Endodermal cell (in vitro differentiated cells): ENCODE results near the gene SGPL1. TPM values are rescaled to one million over a fixed set of nuclear protein-coding genes. Genes with fewer than 3 reads are reported as not detected.

Experiments used
- DNase-seq: peaks from one replicate; pipeline ENCODE4 v3.0.0-alpha.2; 2017
- H3K27ac ChIP-seq: 2 replicates; pipeline ENCODE4 v1.5.1; 2013; ENCODE audit warnings: mild to moderate bottlenecking, low read depth, low read length, moderate library complexity
- H3K27me3 ChIP-seq: 2 replicates; pipeline ENCODE4 v1.6.1; 2013; ENCODE audit warnings: mild to moderate bottlenecking, low read length, moderate library complexity; ENCODE audit not compliant: insufficient read depth, control insufficient read depth, poor library complexity, severe bottlenecking
- H3K36me3 ChIP-seq: 2 replicates; pipeline ENCODE4 v1.7.0; 2013; ENCODE audit warnings: mild to moderate bottlenecking, low read length, moderate library complexity; ENCODE audit not compliant: control insufficient read depth, insufficient read depth
- H3K4me1 ChIP-seq: one replicate; pipeline ENCODE4 v1.7.0; 2013; ENCODE audit warnings: low read length; ENCODE audit not compliant: control insufficient read depth, insufficient read depth
- H3K4me3 ChIP-seq: 2 replicates; pipeline ENCODE4 v1.5.1; 2013; ENCODE audit warnings: mild to moderate bottlenecking, low read length, moderate library complexity
- H3K9ac ChIP-seq: 2 replicates; pipeline ENCODE4 v1.6.1; 2013; ENCODE audit warnings: mild to moderate bottlenecking, low read length, moderate library complexity; ENCODE audit not compliant: poor library complexity, severe bottlenecking; ENCODE audit errors: extremely low read depth
- H3K9me3 ChIP-seq: 2 replicates; pipeline ENCODE4 v1.6.1; 2013; ENCODE audit warnings: mild to moderate bottlenecking, low read length, moderate library complexity; ENCODE audit not compliant: control insufficient read depth
- H3K27ac Mint-ChIP-seq: 2 replicates; pipeline ENCODE4 v1.8.0; 2020; ENCODE audit warnings: mixed read lengths
- H3K27me3 Mint-ChIP-seq: 2 replicates; pipeline ENCODE4 v1.8.0; 2021; ENCODE audit warnings: mild to moderate bottlenecking, mixed read lengths; ENCODE audit not compliant: insufficient read depth
- H3K36me3 Mint-ChIP-seq: 2 replicates; pipeline ENCODE4 v1.8.0; 2020; ENCODE audit warnings: low read depth, mixed read lengths
- H3K4me1 Mint-ChIP-seq: 2 replicates; pipeline ENCODE4 v1.8.0; 2020; ENCODE audit warnings: mixed read lengths
- H3K4me3 Mint-ChIP-seq: 2 replicates; pipeline ENCODE4 v1.8.0; 2020; ENCODE audit warnings: mild to moderate bottlenecking, moderate library complexity, mixed read lengths
- H3K9me3 Mint-ChIP-seq: 2 replicates; pipeline ENCODE4 v1.8.0; 2020; ENCODE audit warnings: mild to moderate bottlenecking, mixed read lengths
- CTCF ChIP-seq: fragments of 200-600 bp; sonication (generic); conservative IDR thresholded peaks from 2 replicates; pipeline ENCODE4 v1.5.0; 2021; ENCODE audit warnings: antibody characterized with exemption, mild to moderate bottlenecking
- WGBS, 2 experiments: methylation state at CpG; one replicate each; pipeline versions ENCODE4 v1.1.5 to v1.1.7; 2013; ENCODE audit warnings: missing lambda C conversion rate in 2 of 2, mixed read lengths in 1 of 2; ENCODE audit not compliant: insufficient coverage in 1 of 2, insufficient read length in 1 of 2; 5-methylcytosine and 5-hydroxymethylcytosine counted together
- total RNA-seq, 2 donors: library from RNA; stranded (reverse); fragmentation: NEBNext Ultra II Directional in 1 of 2; extraction: Animal tissue kit (Norgen Biotek cat#: 25700) in 1 of 2; gene quantifications; 2 replicates in 1 of 2; 3 replicates in 1 of 2; pipeline ENCODE4 v1.2.1, GENCODE V29; 2021

Gene SGPL1
- total RNA-seq, 2 donors from 2014 or later = 95.4 to 103 TPM

GRCh38 chr10:70774810-70775678 lies 40.7 kb upstream of the SGPL1 start:
- peak overlapping the region; percentile 21 for H3K27ac Mint-ChIP-seq

GRCh38 chr10:70775679-70776454 lies 39.9 kb upstream of the SGPL1 start:
- Mint-ChIP-seq H3K27me3 (peaks cover 2% of the 10 kb centered on the region), H3K4me3 (no peak overlapping the region), H3K4me1 (peaks cover 6% of the 10 kb centered on the region), H3K36me3 (no peaks in the 10 kb centered on the region), H3K9me3 (no peaks in the 10 kb centered on the region), H3K27ac (no peak overlapping the region)
- no peak for TF ChIP-seq CTCF
- Histone ChIP-seq H3K4me1 (no peaks in the 10 kb centered on the region), H3K27ac (no peak overlapping the region), H3K9me3 (no peaks in the 10 kb centered on the region), H3K36me3 (no peaks in the 10 kb centered on the region), H3K27me3 (no peaks in the 10 kb centered on the region), H3K9ac (no peak overlapping the region), H3K4me3 (no peak overlapping the region)
- DNase-seq = peak; percentile 34
- 90 to 91% methylated on average over 5 to 13 of the region's 13 CpGs for WGBS, 2 experiments

More at GRCh38 chr10:70774810-70775678, 40.7 kb upstream of the SGPL1 start:
- Histone ChIP-seq H3K27ac (no peak overlapping the region), H3K9ac (no peak overlapping the region), H3K4me3 (no peak overlapping the region), H3K27me3 (no peaks in the 10 kb centered on the region), H3K36me3 (no peaks in the 10 kb centered on the region), H3K9me3 (no peaks in the 10 kb centered on the region), H3K4me1 (no peaks in the 10 kb centered on the region)
- no peak overlapping the region for H3K4me3 Mint-ChIP-seq
- H3K4me1 Mint-ChIP-seq = peaks cover 6% of the 10 kb centered on the region
- H3K36me3 Mint-ChIP-seq = no peaks in the 10 kb centered on the region
- DNase-seq = peak; percentile 31
- 79 to 85% methylated on average over 7 to 14 of the region's 14 CpGs for WGBS, 2 experiments
- H3K9me3 Mint-ChIP-seq = no peaks in the 10 kb centered on the region
- peaks cover 2% of the 10 kb centered on the region for H3K27me3 Mint-ChIP-seq
- no peak for TF ChIP-seq CTCF

GRCh38 chr10:70776455-70777005 lies 39.2 kb upstream of the SGPL1 start:
- 84% methylated on average over 8 to 11 of the region's 11 CpGs for WGBS, 2 experiments
- Histone ChIP-seq H3K27me3 (no peaks in the 10 kb centered on the region), H3K27ac (no peak overlapping the region), H3K9ac (no peak overlapping the region), H3K9me3 (no peaks in the 10 kb centered on the region), H3K36me3 (no peaks in the 10 kb centered on the region), H3K4me1 (no peaks in the 10 kb centered on the region), H3K4me3 (no peak overlapping the region)
- Mint-ChIP-seq H3K9me3 (no peaks in the 10 kb centered on the region), H3K4me1 (peaks cover 6% of the 10 kb centered on the region), H3K27ac (no peak overlapping the region), H3K27me3 (peaks cover 2% of the 10 kb centered on the region), H3K36me3 (no peaks in the 10 kb centered on the region), H3K4me3 (no peak overlapping the region)
- TF ChIP-seq CTCF = no peak
- DNase-seq = peak; percentile 32
